ENCODE data around the gene TMEM204. TPM values are rescaled to one million over a fixed set of nuclear protein-coding genes. Genes with fewer than 3 reads are reported as not detected.

TMEM204 gene
- total and polyA plus RNA-seq, 3 donors from 2014 or later = 13.7 to 21.4 (median 19.4) TPM

DNA sequence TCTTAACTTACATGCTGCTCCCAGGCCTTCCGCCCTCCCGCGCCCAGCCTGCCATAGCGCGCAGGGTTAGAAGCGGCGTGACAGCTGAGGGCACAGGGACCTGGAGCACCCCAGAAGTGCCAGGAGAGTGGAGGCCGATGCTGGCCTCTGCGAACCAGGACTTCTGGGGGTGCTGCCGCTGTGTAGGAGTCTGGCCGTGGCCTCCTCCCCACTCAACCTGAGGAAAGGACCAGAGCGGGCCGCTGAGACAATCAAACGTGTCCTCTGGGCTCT is 1.9 kb upstream of the TMEM204 start:
- peaks cover 60% of the 10 kb centered on the region for H3K4me1 ChIP-seq
- intact Hi-C loops (cut with DNase I; ENCODE audit: low total_unique reads) = loop anchor here (10.0 kb wide), 1 partner anchor 83 kb away; the partner anchor contains the start of genes CRAMP1 and IFT140
- H3K27ac ChIP-seq = peak overlapping the region; percentile 88 to 90
- no peaks in the 10 kb centered on the region for H3K36me3 ChIP-seq (ENCODE audit: low read depth, missing control alignments)
- no peak overlapping the region for H3K4me3 ChIP-seq
- H3K27me3 ChIP-seq = no peaks in the 10 kb centered on the region
- TF ChIP-seq POLR2A (IDR thresholded peaks at IDR 0.05) = no peak
- TF ChIP-seq, protein P1, sequence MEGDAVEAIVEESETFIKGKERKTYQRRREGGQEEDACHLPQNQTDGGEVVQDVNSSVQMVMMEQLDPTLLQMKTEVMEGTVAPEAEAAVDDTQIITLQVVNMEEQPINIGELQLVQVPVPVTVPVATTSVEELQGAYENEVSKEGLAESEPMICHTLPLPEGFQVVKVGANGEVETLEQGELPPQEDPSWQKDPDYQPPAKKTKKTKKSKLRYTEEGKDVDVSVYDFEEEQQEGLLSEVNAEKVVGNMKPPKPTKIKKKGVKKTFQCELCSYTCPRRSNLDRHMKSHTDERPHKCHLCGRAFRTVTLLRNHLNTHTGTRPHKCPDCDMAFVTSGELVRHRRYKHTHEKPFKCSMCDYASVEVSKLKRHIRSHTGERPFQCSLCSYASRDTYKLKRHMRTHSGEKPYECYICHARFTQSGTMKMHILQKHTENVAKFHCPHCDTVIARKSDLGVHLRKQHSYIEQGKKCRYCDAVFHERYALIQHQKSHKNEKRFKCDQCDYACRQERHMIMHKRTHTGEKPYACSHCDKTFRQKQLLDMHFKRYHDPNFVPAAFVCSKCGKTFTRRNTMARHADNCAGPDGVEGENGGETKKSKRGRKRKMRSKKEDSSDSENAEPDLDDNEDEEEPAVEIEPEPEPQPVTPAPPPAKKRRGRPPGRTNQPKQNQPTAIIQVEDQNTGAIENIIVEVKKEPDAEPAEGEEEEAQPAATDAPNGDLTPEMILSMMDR (IDR thresholded peaks at IDR 0.05) = no peak
- 81 to 85% methylated on average over 14 of the region's 14 CpGs for WGBS, 2 donors
- no peaks in the 10 kb centered on the region for H3K9me3 ChIP-seq
- DNase-seq = no peak

GRCh38 chr16:1532081-1532760 is 1.2 kb upstream of the TMEM204 start:
- peak overlapping the region; percentile 88 to 90 for H3K27ac ChIP-seq
- intact Hi-C loops (cut with DNase I; ENCODE audit: low total_unique reads) = loop anchor here (10.0 kb wide), 1 partner anchor 83 kb away; the partner anchor contains the start of genes CRAMP1 and IFT140

GRCh38 chr16:1532771-1533170 is 695 bp upstream of the TMEM204 start:
- no peaks in the 10 kb centered on the region for H3K27me3 ChIP-seq
- H3K9me3 ChIP-seq = no peaks in the 10 kb centered on the region
- no peaks in the 10 kb centered on the region for H3K36me3 ChIP-seq (ENCODE audit: low read depth, missing control alignments)
- 60 to 81% methylated on average over 1 to 10 of the region's 10 CpGs for WGBS, 2 donors
- peak overlapping the region; percentile 88 to 90 for H3K27ac ChIP-seq
- no peak for DNase-seq
- TF ChIP-seq POLR2A (IDR thresholded peaks at IDR 0.05) = no peak
- TF ChIP-seq, protein P1 (IDR thresholded peaks at IDR 0.05) = no peak
- intact Hi-C loops (cut with DNase I; ENCODE audit: low total_unique reads) = loop anchor here (10.0 kb wide), 1 partner anchor 82 kb away; the partner anchor contains the start of genes CRAMP1 and IFT140
- H3K4me3 ChIP-seq = peak overlapping the region in 1 of 2 donors; percentile 72
- H3K4me1 ChIP-seq = peaks cover 52% of the 10 kb centered on the region

More at GRCh38 chr16:1532081-1532760, 1.2 kb upstream of the TMEM204 start:
- DNase-seq = peak; percentile 83
- no peak overlapping the region for H3K4me3 ChIP-seq
- H3K4me1 ChIP-seq = peaks cover 56% of the 10 kb centered on the region
- H3K9me3 ChIP-seq = no peaks in the 10 kb centered on the region
- H3K36me3 ChIP-seq (ENCODE audit: low read depth, missing control alignments) = no peaks in the 10 kb centered on the region
- no peaks in the 10 kb centered on the region for H3K27me3 ChIP-seq
- TF ChIP-seq, protein P1 (IDR thresholded peaks at IDR 0.05) = no peak
- TF ChIP-seq POLR2A (IDR thresholded peaks at IDR 0.05) = no peak
- WGBS, 2 donors = 49 to 59% methylated on average over 9 to 28 of the region's 28 CpGs

GRCh38 chr16:1534021-1535020 is 855 bp downstream of the TMEM204 start:
- intact Hi-C loops (cut with DNase I; ENCODE audit: low total_unique reads) = loop anchor here (10.0 kb wide), 1 partner anchor 80 kb away; the partner anchor contains the start of genes CRAMP1 and IFT140
- peaks cover 43% of the 10 kb centered on the region for H3K4me1 ChIP-seq
- TF ChIP-seq, protein P1 (IDR thresholded peaks at IDR 0.05) = no peak
- TF ChIP-seq POLR2A (IDR thresholded peaks at IDR 0.05) = no peak

More at GRCh38 chr16:1534021-1535020, 855 bp downstream of the TMEM204 start:
- Histone ChIP-seq H3K36me3 (ENCODE audit: low read depth, missing control alignments) (no peaks in the 10 kb centered on the region), H3K9me3 (no peaks in the 10 kb centered on the region), H3K27me3 (no peaks in the 10 kb centered on the region), H3K4me3 (peak overlapping the region; percentile 57 to 72), H3K27ac (peak overlapping the region; percentile 88 to 90)
- DNase-seq = no peak
- WGBS, 2 donors = 57 to 72% methylated on average over 47 to 56 of the region's 57 CpGs
